ENCODE measurements around the gene PTPRK.

GRCh38 chr6:128018821-128019220, 501.6 kb downstream of the PTPRK start:
- TF ChIP-seq, protein P1, sequence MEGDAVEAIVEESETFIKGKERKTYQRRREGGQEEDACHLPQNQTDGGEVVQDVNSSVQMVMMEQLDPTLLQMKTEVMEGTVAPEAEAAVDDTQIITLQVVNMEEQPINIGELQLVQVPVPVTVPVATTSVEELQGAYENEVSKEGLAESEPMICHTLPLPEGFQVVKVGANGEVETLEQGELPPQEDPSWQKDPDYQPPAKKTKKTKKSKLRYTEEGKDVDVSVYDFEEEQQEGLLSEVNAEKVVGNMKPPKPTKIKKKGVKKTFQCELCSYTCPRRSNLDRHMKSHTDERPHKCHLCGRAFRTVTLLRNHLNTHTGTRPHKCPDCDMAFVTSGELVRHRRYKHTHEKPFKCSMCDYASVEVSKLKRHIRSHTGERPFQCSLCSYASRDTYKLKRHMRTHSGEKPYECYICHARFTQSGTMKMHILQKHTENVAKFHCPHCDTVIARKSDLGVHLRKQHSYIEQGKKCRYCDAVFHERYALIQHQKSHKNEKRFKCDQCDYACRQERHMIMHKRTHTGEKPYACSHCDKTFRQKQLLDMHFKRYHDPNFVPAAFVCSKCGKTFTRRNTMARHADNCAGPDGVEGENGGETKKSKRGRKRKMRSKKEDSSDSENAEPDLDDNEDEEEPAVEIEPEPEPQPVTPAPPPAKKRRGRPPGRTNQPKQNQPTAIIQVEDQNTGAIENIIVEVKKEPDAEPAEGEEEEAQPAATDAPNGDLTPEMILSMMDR (IDR thresholded peaks at IDR 0.05; ENCODE audit: low read depth, low read length): no peak
- no peak for TF ChIP-seq EZH2phosphoT487 (IDR thresholded peaks at IDR 0.05; ENCODE audit: low read depth)

Measured in OCI-LY3 (cell line).